Uterus (tissue), 2 donors: ENCODE measurements around the gene NKX1-1.

ENCODE experiments used
- CTCF ChIP-seq, 4 experiments: fragments of 200-600 bp in 2 of 4; fragments of 450-650 bp in 2 of 4; sonication (generic) in 2 of 4; IDR thresholded peaks; one replicate each; pipeline ENCODE4 v1.5.1; 2016 to 2019; ENCODE audit warnings: antibody characterized with exemption in 4 of 4, mild to moderate bottlenecking in 2 of 4, moderate library complexity in 1 of 4
- POLR2A ChIP-seq, 2 donors: fragments of 450-650 bp; IDR thresholded peaks; one replicate each; pipeline ENCODE4 v1.6.1; 2016; ENCODE audit warnings: antibody characterized with exemption in 2 of 2, mild to moderate bottlenecking in 1 of 2, moderate library complexity in 1 of 2

DNA sequence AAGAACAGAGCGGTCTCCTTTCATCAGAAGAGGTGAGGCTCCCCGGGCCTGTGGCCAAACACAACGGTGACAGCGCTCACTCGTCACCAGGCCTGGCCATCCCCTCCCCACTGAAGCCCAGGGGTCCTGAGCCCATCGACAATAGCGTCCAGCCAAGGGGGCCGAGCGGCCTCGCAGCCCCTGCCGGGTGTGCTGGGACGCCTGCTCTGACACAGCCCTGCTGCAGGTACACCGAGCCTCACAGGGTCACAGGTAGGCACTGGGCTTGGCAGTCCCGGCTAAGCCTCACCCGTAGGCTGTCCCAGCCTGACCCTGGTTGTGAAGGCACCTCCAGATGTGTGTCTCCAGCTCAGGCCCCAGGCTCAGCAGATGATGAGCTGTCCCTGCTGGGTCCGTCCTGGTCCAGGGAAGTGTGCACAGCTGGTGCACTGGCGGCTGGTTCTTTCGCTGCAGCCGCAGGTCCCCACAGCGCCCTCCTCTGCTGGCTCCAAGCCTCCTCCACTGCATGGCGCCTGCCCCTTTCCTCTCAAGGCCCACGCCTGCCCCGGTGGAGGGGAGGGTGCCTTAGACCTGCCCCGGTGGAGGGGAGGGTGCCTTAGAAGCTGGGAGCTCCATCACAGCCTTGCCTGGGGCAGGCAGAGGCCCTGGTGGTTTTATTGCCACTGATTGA is 37.7 kb downstream of the NKX1-1 start:
- TF ChIP-seq CTCF (IDR thresholded peaks at IDR 0.05) (no peak), POLR2A (IDR thresholded peaks at IDR 0.05) (no peak)
